K562 (cell line): ENCODE results near the gene FIZ1. TPM values are rescaled to one million over a fixed set of nuclear protein-coding genes. Genes with fewer than 3 reads are reported as not detected.

ENCODE experiments used
- ARID4B ChIP-seq: sonication (generic); formaldehyde crosslinking; IDR thresholded peaks from 2 replicates; pipeline ENCODE4 v1.8.0; 2022; ENCODE audit warnings: mild to moderate bottlenecking, missing genetic modification reagents
- BHLHE40 ChIP-seq: IDR thresholded peaks from 2 replicates; pipeline ENCODE4 v1.6.1; 2011; ENCODE audit warnings: low read length, improper control_type of control experiment
- CXXC5 ChIP-seq: fragments of 250-450 bp; sonication (Bioruptor Pico); IDR thresholded peaks from 2 replicates; pipeline ENCODE4 v1.8.0; 2022; ENCODE audit warnings: inconsistent platforms, mild to moderate bottlenecking, moderate library complexity
- E2F4 ChIP-seq: sonication (generic); formaldehyde crosslinking; IDR thresholded peaks from 2 replicates; pipeline ENCODE4 v1.8.0; 2022; ENCODE audit warnings: mild to moderate bottlenecking, low read depth, missing genetic modification reagents
- GABPB1 ChIP-seq: sonication (generic); formaldehyde crosslinking; IDR thresholded peaks from 2 replicates; pipeline ENCODE4 v1.8.0; 2022; ENCODE audit warnings: mild to moderate bottlenecking, missing genetic modification reagents
- HDAC3 ChIP-seq: fragments of 450-650 bp; IDR thresholded peaks from 2 replicates; pipeline ENCODE4 v1.6.1; 2018; ENCODE audit warnings: borderline replicate concordance, mild to moderate bottlenecking, moderate library complexity; ENCODE audit not compliant: partially characterized antibody
- KLF1 ChIP-seq: fragments of 450-650 bp; IDR thresholded peaks from 2 replicates; pipeline ENCODE4 v1.6.1; 2016; ENCODE audit warnings: missing genetic modification characterization, missing compliant biosample characterization
- MCM3 ChIP-seq: fragments of 450-650 bp; IDR thresholded peaks from 2 replicates; pipeline ENCODE4 v1.6.1; 2016
- PHB ChIP-seq: fragments of 250-450 bp; sonication (Bioruptor Pico); IDR thresholded peaks from 2 replicates; pipeline ENCODE4 v1.5.0; 2021
- REST ChIP-seq, 2 experiments: fragments of 450-650 bp; formaldehyde crosslinking in 1 of 2; IDR thresholded peaks; 2 replicates each; pipeline versions ENCODE4 v1.4.0 to v1.6.1; 2014 to 2020; ENCODE audit warnings: mild to moderate bottlenecking in 2 of 2, borderline replicate concordance in 1 of 2, low read depth in 1 of 2
- WHSC1 ChIP-seq: IDR thresholded peaks from one replicate; pipeline ENCODE4 v1.6.1; 2012; ENCODE audit warnings: low read length, control low read depth, inconsistent platforms
- ZFP30 ChIP-seq: fragments of 250-450 bp; sonication (Bioruptor Pico); IDR thresholded peaks from 2 replicates; pipeline ENCODE4 v1.8.0; 2022; ENCODE audit warnings: moderate library complexity, mild to moderate bottlenecking, inconsistent platforms, borderline replicate concordance
- polyA plus RNA-seq, 8 experiments: library from polyadenylated mRNA; depleted of rRNA in 4 of 8; stranded (reverse) in 5 of 8; unstranded in 3 of 8; fragments of >200 nt; fragmentation: Nextera tagmentation in 2 of 8; fragmentation: Illumina TruSeq in 1 of 8; extraction: Ambion mirVana in 2 of 8; extraction: Trizol in 1 of 8; gene quantifications; 2 replicates each; pipeline versions ENCODE4 v1.2.1 to v1.2.3, GENCODE V29; 2011 to 2014; ENCODE audit warnings: inconsistent platforms in 1 of 8, missing spikeins in 1 of 8
- total RNA-seq, 7 experiments: library from RNA; depleted of rRNA in 6 of 7; stranded (reverse); fragments of >200 nt in 6 of 7; fragmentation: Illumina TruSeq in 2 of 7; extraction: Trizol in 2 of 7; gene quantifications; 2 replicates each; pipeline versions ENCODE4 v1.2.1 to v1.2.3, GENCODE V29; 2011 to 2021; ENCODE audit warnings: low replicate concordance in 1 of 7

The FIZ1 gene
- total and polyA plus RNA-seq, 9 of the 15 experiments (the other 6 are each of a cell fraction or from before 2014, with no cell fraction given), result 0.79 to 17.5 (median 5.5) TPM

GRCh38 chr19:55640577-55641425 lies 41.5 kb upstream of the FIZ1 start, which contains the start of gene ZNF580 (continued):
- TF ChIP-seq BHLHE40, result no peak
- peak; percentile 40 for TF ChIP-seq CXXC5 (CRISPR knock-in tag)
- TF ChIP-seq ZFP30 (CRISPR knock-in tag), result no peak
- no peak for TF ChIP-seq ARID4B
- TF ChIP-seq REST (IDR thresholded peaks at IDR 0.05; ENCODE audit: borderline replicate concordance), result no peak
- TF ChIP-seq REST (CRISPR knock-in tag; IDR thresholded peaks at IDR 0.05; ENCODE audit: low read depth), result 0 out of 2 replicates have a peak, but pooled peaks have one; percentile 16
- no peak for TF ChIP-seq KLF1 (tag)
- no peak for TF ChIP-seq WHSC1
- TF ChIP-seq GABPB1 (CRISPR knock-in tag), result peak; percentile 82; the same call in 1 of the 2 replicates
- no peak for TF ChIP-seq MCM3
- TF ChIP-seq PHB (CRISPR knock-in tag), result no peak
- no peak for TF ChIP-seq E2F4
- no peak for TF ChIP-seq HDAC3
